DND-41 (cell line): ENCODE data around the gene MYLK2.

ENCODE experiments used
- EZH2 ChIP-seq: IDR thresholded peaks from 3 replicates; pipeline ENCODE4 v1.6.1; 2012; ENCODE audit warnings: borderline replicate concordance, low read depth, mild to moderate bottlenecking, moderate library complexity, low read length, inconsistent platforms; ENCODE audit not compliant: severe bottlenecking
- TF ChIP-seq, protein P1 (sequence below): IDR thresholded peaks from 2 replicates; pipeline ENCODE4 v1.5.1; 2012; ENCODE audit warnings: borderline replicate concordance, low read length, moderate library complexity, mild to moderate bottlenecking; ENCODE audit not compliant: poor library complexity, severe bottlenecking; ENCODE audit errors: extremely low read depth

- TF ChIP-seq, protein P1, sequence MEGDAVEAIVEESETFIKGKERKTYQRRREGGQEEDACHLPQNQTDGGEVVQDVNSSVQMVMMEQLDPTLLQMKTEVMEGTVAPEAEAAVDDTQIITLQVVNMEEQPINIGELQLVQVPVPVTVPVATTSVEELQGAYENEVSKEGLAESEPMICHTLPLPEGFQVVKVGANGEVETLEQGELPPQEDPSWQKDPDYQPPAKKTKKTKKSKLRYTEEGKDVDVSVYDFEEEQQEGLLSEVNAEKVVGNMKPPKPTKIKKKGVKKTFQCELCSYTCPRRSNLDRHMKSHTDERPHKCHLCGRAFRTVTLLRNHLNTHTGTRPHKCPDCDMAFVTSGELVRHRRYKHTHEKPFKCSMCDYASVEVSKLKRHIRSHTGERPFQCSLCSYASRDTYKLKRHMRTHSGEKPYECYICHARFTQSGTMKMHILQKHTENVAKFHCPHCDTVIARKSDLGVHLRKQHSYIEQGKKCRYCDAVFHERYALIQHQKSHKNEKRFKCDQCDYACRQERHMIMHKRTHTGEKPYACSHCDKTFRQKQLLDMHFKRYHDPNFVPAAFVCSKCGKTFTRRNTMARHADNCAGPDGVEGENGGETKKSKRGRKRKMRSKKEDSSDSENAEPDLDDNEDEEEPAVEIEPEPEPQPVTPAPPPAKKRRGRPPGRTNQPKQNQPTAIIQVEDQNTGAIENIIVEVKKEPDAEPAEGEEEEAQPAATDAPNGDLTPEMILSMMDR = no peak
- no peak for TF ChIP-seq EZH2
These were observed 34.7 kb upstream of the MYLK2 start for GRCh38 chr20:31784354-31785044.
